Right lobe of liver (tissue), 6 donors: ENCODE measurements around the gene ESPL1. TPM values are rescaled to one million over a fixed set of nuclear protein-coding genes. Genes with fewer than 3 reads are reported as not detected.

ENCODE experiments used
- ATAC-seq, 4 donors: fragments of 200-7000 bp; cut with Tn5 transposase; one replicate each; pipeline ENCODE4 v1.9.1; 2020; ENCODE audit warnings: mild to moderate bottlenecking in 4 of 4, moderate library complexity in 4 of 4
- DNase-seq, 3 donors: peaks; one replicate each; pipeline ENCODE4 v3.0.0-alpha.2; 2020
- H3K27ac ChIP-seq, 3 donors: fragments of 200-600 bp; one replicate each; pipeline ENCODE4 v1.8.0; 2022
- H3K27me3 ChIP-seq, 2 donors: fragments of 200-600 bp; one replicate each; pipeline ENCODE4 v1.8.0; 2022
- H3K36me3 ChIP-seq, 4 donors: fragments of 200-600 bp; sonication (generic) in 1 of 4; one replicate each; pipeline versions ENCODE4 v1.5.1 to v1.8.0; 2017 to 2022; ENCODE audit warnings: control low read depth in 1 of 4
- H3K4me1 ChIP-seq, 4 donors: fragments of 200-600 bp; sonication (generic) in 1 of 4; one replicate each; pipeline versions ENCODE4 v1.5.1 to v1.8.0; 2017 to 2022; ENCODE audit warnings: control low read depth in 1 of 4
- H3K4me3 ChIP-seq, 3 donors: fragments of 200-600 bp; one replicate each; pipeline ENCODE4 v1.8.0; 2022
- H3K9me3 ChIP-seq, 4 donors: fragments of 200-600 bp; sonication (generic) in 1 of 4; one replicate each; pipeline versions ENCODE4 v1.5.1 to v1.8.0; 2017 to 2022; ENCODE audit warnings: control low read depth in 1 of 4
- POLR2A ChIP-seq: fragments of 450-650 bp; IDR thresholded peaks from one replicate; pipeline ENCODE4 v1.6.1; 2017; ENCODE audit warnings: antibody characterized with exemption, mild to moderate bottlenecking
- WGBS: methylation state at CpG from one replicate; pipeline ENCODE4 v1.1.6; 2018; ENCODE audit warnings: low coverage, low lambda C conversion rate; ENCODE audit not compliant: insufficient coverage; ENCODE audit errors: missing lambda C conversion rate; 5-methylcytosine and 5-hydroxymethylcytosine counted together
- intact Hi-C, 2 donors: fragments of 100-400 bp; cut with DNase I; formaldehyde crosslinking; loops; one replicate each; pipeline versions ENCODE4 v1.11.2 to v1.14.1; 2022
- total RNA-seq, 6 experiments: library from RNA; depleted of rRNA in 2 of 6; stranded (reverse); fragments of >200 nt in 2 of 6; fragmentation: NEBNext Ultra II Directional in 3 of 6; extraction: Animal tissue kit (Norgen Biotek cat#: 25700) in 3 of 6; gene quantifications; one replicate each; pipeline versions ENCODE4 v1.1.0 to v1.2.4, GENCODE V29; 2016 to 2023
- TF ChIP-seq, protein P1 (sequence below), 4 donors: fragments of 200-600 bp in 3 of 4; fragments of 450-650 bp in 1 of 4; IDR thresholded peaks; one replicate each; pipeline versions ENCODE4 v1.5.1 to v1.8.0; 2016 to 2022; ENCODE audit warnings: antibody characterized with exemption in 4 of 4, mild to moderate bottlenecking in 2 of 4
- donor health status: DM: no; HTN: yes; CAD: no.
- donor health status: DM: no; HTN: no; CAD: no.
- donor health status: DM: no; HTN: no; CAD: no.
- donor health status: DM: no; HTN: yes; CAD: no.
- donor health status: DM: no; HTN: yes; CAD: no.

ESPL1 gene
- total RNA-seq, 6 experiments from 2014 or later: 0.04 to 15.0 (median 4.5) TPM

- ATAC-seq (no peak), DNase-seq (no peak)
- intact Hi-C loops: no loop called here
- no peak overlapping the region for H3K27ac ChIP-seq
- no CpG with 5 or more reads among the region's 10 CpGs for WGBS
- no peaks in the 10 kb centered on the region for H3K4me1 ChIP-seq
- TF ChIP-seq, protein P1, sequence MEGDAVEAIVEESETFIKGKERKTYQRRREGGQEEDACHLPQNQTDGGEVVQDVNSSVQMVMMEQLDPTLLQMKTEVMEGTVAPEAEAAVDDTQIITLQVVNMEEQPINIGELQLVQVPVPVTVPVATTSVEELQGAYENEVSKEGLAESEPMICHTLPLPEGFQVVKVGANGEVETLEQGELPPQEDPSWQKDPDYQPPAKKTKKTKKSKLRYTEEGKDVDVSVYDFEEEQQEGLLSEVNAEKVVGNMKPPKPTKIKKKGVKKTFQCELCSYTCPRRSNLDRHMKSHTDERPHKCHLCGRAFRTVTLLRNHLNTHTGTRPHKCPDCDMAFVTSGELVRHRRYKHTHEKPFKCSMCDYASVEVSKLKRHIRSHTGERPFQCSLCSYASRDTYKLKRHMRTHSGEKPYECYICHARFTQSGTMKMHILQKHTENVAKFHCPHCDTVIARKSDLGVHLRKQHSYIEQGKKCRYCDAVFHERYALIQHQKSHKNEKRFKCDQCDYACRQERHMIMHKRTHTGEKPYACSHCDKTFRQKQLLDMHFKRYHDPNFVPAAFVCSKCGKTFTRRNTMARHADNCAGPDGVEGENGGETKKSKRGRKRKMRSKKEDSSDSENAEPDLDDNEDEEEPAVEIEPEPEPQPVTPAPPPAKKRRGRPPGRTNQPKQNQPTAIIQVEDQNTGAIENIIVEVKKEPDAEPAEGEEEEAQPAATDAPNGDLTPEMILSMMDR (IDR thresholded peaks at IDR 0.05): no peak
- TF ChIP-seq POLR2A: no peak
- no peak overlapping the region for H3K4me3 ChIP-seq
- H3K27me3 ChIP-seq: no peaks in the 10 kb centered on the region
- H3K36me3 ChIP-seq: peaks cover 0 to 57% (median 14%) of the 10 kb centered on the region in 4 donors
- H3K9me3 ChIP-seq: no peaks in the 10 kb centered on the region
These were observed 38.7 kb downstream of the ESPL1 start for GRCh38 chr12:53306826-53307225.

DNA sequence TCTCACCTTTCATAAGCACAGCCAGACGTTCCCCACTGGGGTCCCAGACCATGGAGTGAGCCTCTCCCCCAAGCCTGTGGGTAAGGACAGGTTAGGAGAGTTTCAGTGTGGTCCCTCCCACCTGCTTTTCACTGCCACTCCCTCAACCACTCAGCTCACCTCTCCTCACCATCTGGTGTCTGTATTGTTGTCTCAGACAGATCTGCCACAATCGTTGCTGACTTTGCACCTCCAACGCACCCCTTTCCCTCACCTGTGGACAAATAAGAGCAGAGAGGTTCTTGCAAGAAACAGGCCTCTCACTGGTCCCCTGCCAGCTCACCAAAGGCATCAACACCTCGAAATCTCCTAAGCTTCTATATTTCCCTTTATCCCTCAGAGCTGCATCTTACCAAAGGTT is 40.2 kb downstream of the ESPL1 start:
- no peaks in the 10 kb centered on the region for H3K9me3 ChIP-seq
- ATAC-seq: no peak
- H3K4me1 ChIP-seq: no peaks in the 10 kb centered on the region
- H3K36me3 ChIP-seq: peaks cover 0 to 53% (median 8%) of the 10 kb centered on the region in 4 donors
- no peak overlapping the region for H3K27ac ChIP-seq
- DNase-seq: no peak
- WGBS: 57% methylated on average over 4 of the region's 4 CpGs
- no peak overlapping the region for H3K4me3 ChIP-seq
- intact Hi-C loops: no loop called here
- TF ChIP-seq, protein P1 (IDR thresholded peaks at IDR 0.05): no peak
- no peak for TF ChIP-seq POLR2A
- H3K27me3 ChIP-seq: no peaks in the 10 kb centered on the region

- TF ChIP-seq POLR2A: no peak
- TF ChIP-seq, protein P1 (IDR thresholded peaks at IDR 0.05): no peak
- H3K4me1 ChIP-seq: no peaks in the 10 kb centered on the region
- ATAC-seq (no peak), DNase-seq (no peak)
- H3K36me3 ChIP-seq: peaks cover 0 to 55% (median 17%) of the 10 kb centered on the region in 4 donors
- H3K27me3 ChIP-seq: no peaks in the 10 kb centered on the region
- H3K9me3 ChIP-seq: no peaks in the 10 kb centered on the region
- no peak overlapping the region for H3K27ac ChIP-seq
- H3K4me3 ChIP-seq: no peak overlapping the region
- WGBS: 67% methylated on average over 2 of the region's 3 CpGs
- intact Hi-C loops: no loop called here
These were observed 45.9 kb downstream of the ESPL1 start for GRCh38 chr12:53313996-53314395.

DNA sequence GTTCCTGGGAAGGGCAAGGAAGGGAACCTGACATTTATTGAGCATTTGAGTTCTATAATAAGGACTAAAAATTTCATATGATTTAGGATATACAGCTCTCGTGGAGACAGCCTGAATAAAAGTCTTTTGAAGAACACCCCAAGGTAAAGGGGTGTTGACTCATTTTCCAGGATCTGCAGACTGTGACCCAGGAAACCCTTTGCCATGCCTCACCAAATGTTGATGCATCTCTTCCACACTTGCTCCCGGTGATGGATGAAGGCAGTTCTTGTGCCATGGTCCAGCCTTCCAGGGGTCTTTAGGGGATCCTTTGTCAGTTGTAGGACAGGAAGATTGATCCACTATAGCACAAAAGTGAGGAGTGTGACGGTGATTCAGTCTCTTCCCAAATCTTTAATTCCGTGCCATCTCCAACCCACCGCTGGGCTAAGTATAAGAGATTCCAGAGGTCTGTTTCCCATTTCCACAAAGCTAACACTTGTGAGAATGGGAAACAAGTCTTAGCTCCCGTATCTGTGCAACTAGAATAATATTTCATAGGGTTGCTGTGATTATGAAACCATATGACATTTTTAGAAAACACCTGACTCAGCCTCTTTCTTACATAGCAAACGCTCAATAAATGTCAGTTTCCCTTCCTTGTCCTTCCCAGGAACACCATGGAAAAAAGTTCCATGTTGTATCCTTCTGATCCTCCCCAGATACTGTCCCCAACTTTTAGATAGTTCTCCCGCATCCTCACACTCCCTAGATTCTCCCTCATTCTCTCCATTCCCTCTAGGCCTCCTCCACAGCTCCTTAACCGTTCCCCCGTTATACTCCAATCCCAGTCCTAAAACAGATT is 52.5 kb downstream of the ESPL1 start:
- intact Hi-C loops: loop anchor here in 1 of 2 donors (10.0 kb wide), 1 partner anchor 184 kb away; the partner anchor contains the start of genes NPFF and TARBP2
- ATAC-seq: no peak
- no peaks in the 10 kb centered on the region for H3K9me3 ChIP-seq

More for the DNA sequence above, 52.5 kb downstream of the ESPL1 start:
- Histone ChIP-seq H3K36me3 (peaks cover 0 to 22% (median 8%) of the 10 kb centered on the region in 4 donors), H3K27me3 (no peaks in the 10 kb centered on the region), H3K4me1 (peaks cover 0 to 27% (median 10%) of the 10 kb centered on the region in 4 donors), H3K4me3 (peak overlapping the region; percentile 76 to 94 (median 90)), H3K27ac (peak overlapping the region; percentile 95 to 96 (median 95))
- WGBS: 0% methylated on average over 5 of the region's 10 CpGs
- DNase-seq: no peak
- TF ChIP-seq, protein P1 (IDR thresholded peaks at IDR 0.05): no peak
- no peak for TF ChIP-seq POLR2A
